ENCODE measurements around the gene FOXK2.
"Not testable (repeated sequence)": the region's sequence is repeated elsewhere in the genome, so short reads cannot be mapped to it uniquely, and the experiment has no call there.

Gene FOXK2

DNA sequence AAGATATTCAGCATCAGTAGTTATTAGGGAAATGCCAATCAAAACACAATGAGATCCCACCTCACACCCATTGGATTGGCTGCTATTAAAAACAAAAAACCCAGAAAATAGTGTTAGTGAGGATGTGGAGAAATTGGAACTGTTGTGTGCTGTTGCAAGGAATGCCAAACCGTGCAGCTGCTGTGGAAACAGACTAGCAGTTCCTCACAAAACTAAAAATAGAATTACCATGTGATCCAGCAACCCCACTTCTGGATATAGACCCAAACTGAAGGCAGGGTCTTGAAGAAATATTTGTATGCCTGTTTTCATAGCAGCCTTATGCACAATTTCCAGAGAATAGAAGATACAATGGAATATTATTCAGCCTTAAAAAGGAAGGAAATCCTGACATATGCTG lies 46.0 kb downstream of the FOXK2 start:
- no peak for TF ChIP-seq JUND (IDR thresholded peaks at IDR 0.05; ENCODE audit: low read depth)
- no peak for DNase-seq (ENCODE audit: low read depth in 1 of 2, low spot score in 1 of 2)
- in situ Hi-C loops (cut with HindIII; ENCODE audit: low pct_unique_long_range_greater_than_20kb, low sequenced_read_pairs) = no loop called here

DNA sequence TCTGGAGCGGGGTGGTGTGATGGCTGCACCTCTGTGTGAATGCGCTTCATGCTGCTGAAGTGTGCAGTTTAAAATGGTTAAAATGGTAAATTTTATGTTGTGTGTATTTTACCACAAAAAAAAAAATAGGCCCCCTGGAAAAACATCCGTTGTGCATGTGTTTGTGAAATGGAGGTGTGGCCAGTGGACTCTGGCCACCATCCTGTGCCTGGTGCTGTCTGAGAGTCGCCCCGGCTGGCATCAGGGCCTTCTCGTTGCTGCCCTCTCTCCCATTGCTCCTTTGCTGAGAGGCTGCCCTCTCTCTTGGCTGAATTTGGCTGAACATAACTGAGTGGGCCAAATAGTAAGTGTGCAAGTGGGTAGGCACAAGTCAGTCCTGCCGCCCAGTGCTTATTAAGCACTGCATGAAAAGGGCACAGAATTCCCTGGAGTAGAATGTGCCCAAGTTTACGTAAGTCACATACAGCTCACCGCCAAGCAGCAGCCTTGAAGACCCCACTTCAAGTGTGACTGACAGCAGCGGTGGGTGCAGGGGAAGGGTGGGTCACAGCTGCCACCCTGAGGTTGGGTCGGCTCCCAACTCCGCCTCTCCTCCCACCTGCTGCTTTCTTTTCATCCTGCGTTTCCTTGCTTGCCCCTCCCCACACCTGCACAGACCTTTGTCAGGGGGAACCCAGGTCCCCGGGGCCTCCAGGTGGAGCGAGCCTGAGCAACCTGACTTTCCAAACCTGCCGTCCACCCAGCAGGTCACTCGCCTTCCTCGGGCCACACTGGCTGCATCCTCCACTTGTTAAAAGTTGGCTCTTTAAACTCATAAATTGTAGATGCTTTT lies 46.8 kb downstream of the FOXK2 start:
- DNase-seq (ENCODE audit: low read depth in 1 of 2, low spot score in 1 of 2) = no peak
- TF ChIP-seq JUND (IDR thresholded peaks at IDR 0.05; ENCODE audit: low read depth) = no peak
- in situ Hi-C loops (cut with HindIII; ENCODE audit: low pct_unique_long_range_greater_than_20kb, low sequenced_read_pairs) = no loop called here

DNA sequence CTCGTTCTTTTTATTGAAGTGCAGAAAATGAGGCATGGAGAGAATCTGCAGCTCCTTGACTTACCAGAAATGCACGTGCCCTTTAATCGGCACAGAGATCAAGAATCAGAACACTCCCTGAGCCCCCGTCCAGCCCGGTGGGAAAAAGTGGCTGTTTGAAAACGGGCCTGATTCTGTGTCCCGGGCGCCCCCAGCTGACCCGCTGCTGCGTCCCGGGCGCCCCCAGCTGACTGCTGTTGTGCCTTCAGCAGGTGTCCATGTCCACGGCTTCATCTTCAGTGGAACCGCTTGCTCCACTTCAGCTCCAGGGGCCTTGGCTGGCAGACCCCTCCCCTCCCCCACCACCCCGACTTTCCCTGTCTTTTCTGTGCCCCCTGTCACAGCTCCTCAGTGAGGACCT lies 47.8 kb downstream of the FOXK2 start:
- in situ Hi-C loops (cut with HindIII; ENCODE audit: low pct_unique_long_range_greater_than_20kb, low sequenced_read_pairs) = no loop called here
- no peak for DNase-seq (ENCODE audit: low read depth in 1 of 2, low spot score in 1 of 2)
- TF ChIP-seq JUND (IDR thresholded peaks at IDR 0.05; ENCODE audit: low read depth) = no peak

DNA sequence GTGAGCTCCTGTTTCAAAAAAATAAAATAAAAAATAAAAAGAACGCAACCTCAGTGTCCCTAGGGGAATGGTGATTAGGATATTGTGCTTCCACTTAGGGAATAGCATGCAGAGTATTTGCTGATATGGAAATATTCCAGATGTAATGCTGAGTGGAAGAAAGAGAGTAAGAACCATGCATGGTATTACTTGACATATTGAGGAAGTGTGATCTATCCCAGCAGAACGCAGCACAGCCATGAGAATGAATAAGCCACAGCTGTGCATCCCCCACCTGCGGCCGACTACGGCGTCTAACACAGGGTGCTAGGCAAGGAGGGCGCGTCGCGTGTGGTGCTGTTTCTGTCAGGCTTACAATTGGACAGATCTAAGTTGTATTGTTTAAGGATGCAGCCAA lies 49.5 kb downstream of the FOXK2 start:
- TF ChIP-seq JUND (IDR thresholded peaks at IDR 0.05; ENCODE audit: low read depth) = no peak
- DNase-seq (ENCODE audit: low read depth in 1 of 2, low spot score in 1 of 2) = no peak
- in situ Hi-C loops (cut with HindIII; ENCODE audit: low pct_unique_long_range_greater_than_20kb, low sequenced_read_pairs) = no loop called here

DNA sequence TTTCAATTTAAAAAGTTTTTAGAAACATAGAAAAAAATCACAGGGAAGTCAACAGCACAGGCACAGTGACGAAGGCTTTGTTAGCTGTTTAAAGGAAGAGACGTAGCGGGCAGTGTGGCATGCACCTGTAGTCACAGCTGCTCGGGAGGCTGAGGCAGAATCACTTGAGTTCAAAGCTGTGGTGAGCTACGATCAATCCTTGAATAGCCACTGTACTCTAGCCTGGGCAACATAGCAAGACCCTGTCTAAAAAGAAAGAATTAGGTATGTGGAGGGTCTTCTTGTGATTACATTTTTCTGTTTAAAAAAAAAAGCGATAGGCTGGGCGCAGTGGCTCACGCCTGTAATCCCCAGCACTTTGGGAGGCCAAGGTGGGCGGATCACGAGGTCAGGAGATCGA lies 50.1 kb downstream of the FOXK2 start:
- DNase-seq (ENCODE audit: low read depth in 1 of 2, low spot score in 1 of 2) = no peak
- in situ Hi-C loops (cut with HindIII; ENCODE audit: low pct_unique_long_range_greater_than_20kb, low sequenced_read_pairs) = no loop called here
- TF ChIP-seq JUND (IDR thresholded peaks at IDR 0.05; ENCODE audit: low read depth) = no peak

DNA sequence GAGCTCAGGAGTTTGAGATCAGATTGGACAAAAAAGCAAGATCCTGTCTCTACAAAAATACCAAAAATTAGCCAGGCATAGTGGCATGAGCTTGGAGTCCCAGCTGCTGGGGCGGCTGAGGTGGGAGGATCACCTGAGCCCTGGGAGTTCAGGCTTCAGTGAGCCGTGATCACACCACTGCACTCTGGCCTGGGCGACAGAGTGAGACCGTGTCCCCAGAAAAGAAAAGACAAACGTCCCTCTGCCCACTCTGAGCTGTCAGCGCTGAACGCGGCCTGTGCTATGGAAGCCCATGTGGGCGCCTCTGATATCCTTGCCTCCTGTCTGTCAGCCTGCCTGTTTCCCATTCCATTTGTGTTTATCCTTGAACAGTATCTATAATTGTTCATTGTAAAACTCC lies 50.7 kb downstream of the FOXK2 start:
- in situ Hi-C loops (cut with HindIII; ENCODE audit: low pct_unique_long_range_greater_than_20kb, low sequenced_read_pairs) = no loop called here
- no peak for DNase-seq (ENCODE audit: low read depth in 1 of 2, low spot score in 1 of 2)
- TF ChIP-seq JUND (IDR thresholded peaks at IDR 0.05; ENCODE audit: low read depth) = no peak

DNA sequence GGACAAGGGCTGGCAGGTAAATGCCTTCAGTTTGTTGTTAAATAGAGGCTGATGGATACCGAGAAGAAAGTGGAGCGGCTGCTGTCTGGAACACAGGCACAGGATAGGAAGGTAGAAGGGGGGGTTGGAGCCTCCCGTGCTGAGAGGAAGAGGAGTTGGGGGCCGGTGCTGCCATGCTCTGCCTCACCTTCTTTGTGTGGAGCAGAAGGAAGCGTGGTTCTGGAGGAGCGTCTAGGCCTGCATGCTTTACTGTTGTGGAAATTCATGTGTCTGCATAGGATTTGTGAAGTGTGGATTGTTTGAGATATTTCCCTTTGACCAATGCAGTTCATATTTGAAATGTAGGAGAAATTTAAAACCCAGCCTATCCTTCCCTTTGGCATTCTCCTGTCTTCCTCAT lies 52.3 kb downstream of the FOXK2 start:
- DNase-seq (ENCODE audit: low read depth in 1 of 2, low spot score in 1 of 2) = no peak
- in situ Hi-C loops (cut with HindIII; ENCODE audit: low pct_unique_long_range_greater_than_20kb, low sequenced_read_pairs) = no loop called here
- TF ChIP-seq JUND (IDR thresholded peaks at IDR 0.05; ENCODE audit: low read depth) = no peak

DNA sequence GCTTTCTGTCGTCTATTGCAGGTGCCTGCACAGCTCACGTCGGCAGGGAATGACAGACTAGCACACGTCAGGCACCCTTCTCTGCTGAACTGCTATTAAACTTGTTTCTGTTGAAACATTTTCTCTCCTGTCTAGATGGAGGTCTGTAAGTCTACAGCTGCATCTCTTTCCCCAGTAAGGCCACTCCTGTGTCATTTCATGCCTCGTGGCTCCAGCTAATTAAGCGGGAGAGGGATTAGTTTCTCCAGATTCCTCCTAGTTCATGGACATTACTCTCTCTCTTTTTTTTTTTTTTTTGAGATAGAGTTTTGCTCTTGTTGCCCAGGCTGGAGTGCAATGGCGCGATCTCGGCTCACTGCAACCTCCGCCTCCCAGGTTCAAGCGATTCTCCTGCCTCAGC lies 54.5 kb downstream of the FOXK2 start:
- in situ Hi-C loops (cut with HindIII; ENCODE audit: low pct_unique_long_range_greater_than_20kb, low sequenced_read_pairs) = no loop called here
- no peak for TF ChIP-seq JUND (IDR thresholded peaks at IDR 0.05; ENCODE audit: low read depth)
- DNase-seq (ENCODE audit: low read depth in 1 of 2, low spot score in 1 of 2) = no peak

DNA sequence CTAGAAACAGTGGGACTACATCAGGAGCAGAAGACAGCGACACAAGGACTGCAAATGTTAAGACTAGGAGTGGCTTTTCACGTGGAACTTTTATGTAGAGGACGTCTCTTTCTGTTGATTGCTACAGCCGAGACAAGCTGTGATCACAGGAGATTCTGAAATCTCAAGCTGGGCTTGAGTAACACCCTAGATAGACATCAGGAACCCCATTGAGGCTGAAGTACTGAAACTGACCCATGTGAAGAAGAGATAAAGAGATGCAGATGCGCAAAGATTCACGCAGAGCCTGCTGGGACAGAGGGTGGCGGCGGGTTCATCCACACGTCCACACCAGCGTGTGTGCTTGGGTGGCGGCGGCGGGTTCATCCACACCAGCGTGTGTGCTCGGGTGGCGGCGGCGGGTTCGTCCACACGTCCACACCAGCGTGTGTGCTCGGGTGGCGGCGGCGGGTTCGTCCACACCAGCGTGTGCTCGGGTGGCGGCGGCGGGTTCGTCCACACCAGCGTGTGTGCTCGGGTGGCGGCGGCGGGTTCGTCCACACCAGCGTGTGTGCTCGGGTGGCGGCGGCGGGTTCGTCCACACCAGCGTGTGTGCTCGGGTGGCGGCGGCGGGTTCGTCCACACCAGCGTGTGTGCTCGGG lies 56.2 kb downstream of the FOXK2 start:
- in situ Hi-C loops (cut with HindIII; ENCODE audit: low pct_unique_long_range_greater_than_20kb, low sequenced_read_pairs) = not testable (repeated sequence)

DNA sequence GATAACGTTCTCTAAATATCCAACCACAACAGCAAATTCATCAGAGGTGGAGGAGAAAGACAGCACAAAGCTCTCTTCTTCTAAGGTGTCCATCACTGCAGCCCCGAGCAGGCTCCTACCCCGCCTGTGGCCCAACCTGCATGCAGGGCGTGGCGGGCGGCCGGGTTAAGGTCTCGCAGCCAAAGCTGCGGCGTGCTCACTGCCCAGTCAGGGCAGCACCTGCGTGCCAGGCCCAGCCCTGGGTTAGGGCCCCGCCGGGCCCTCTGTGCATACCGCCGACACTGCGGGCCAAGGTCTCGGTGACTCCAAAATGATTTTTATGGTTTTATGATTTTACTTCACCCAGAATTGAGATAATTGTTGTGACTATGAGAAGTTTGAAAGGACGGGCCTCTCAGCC lies 57.8 kb downstream of the FOXK2 start:
- in situ Hi-C loops (cut with HindIII; ENCODE audit: low pct_unique_long_range_greater_than_20kb, low sequenced_read_pairs) = no loop called here
- TF ChIP-seq JUND (IDR thresholded peaks at IDR 0.05; ENCODE audit: low read depth) = no peak
- no peak for DNase-seq (ENCODE audit: low read depth in 1 of 2, low spot score in 1 of 2)

More for the DNA sequence above, 56.2 kb downstream of the FOXK2 start:
- DNase-seq (ENCODE audit: low read depth in 1 of 2, low spot score in 1 of 2) = not testable (repeated sequence)

DNA sequence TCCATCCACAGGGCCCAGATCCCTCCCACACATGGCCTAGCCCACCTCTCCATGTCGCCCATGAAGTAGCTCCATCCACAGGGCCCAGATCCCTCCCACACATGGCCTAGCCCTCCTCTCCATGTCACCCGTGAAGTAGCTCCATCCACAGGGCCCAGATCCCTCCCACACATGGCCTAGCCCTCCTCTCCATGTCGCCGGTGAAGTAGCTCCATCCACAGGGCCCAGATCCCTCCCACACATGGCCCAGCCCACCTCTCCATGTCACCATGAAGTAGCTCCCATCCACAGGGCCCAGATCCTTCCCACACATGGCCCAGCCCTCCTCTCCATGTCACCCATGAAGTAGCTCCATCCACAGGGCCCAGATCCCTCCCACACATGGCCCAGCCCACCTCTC lies 60.4 kb downstream of the FOXK2 start:
- in situ Hi-C loops (cut with HindIII; ENCODE audit: low pct_unique_long_range_greater_than_20kb, low sequenced_read_pairs); DNase-seq (ENCODE audit: low read depth in 1 of 2, low spot score in 1 of 2): not testable (repeated sequence)

DNA sequence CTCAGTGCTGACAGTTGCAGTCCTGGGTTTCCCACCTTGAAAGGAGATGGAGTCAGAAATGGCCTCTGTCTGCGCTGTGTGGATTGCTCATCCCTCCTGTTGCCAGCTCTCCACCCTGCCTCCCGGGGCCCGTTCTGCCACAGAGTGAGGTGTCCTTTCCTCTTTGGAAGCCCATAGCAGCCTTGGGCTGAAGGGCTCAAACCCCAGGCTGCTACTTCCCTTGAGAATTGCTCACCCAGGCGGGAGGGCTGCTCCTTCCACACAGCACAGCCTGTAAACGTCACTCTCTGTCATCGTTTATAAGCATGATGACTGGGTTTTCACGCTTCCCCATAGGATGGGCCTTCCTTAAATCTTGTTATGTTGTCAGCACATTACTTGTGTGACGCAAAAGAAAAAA lies 62.7 kb downstream of the FOXK2 start:
- in situ Hi-C loops (cut with HindIII; ENCODE audit: low pct_unique_long_range_greater_than_20kb, low sequenced_read_pairs) = no loop called here
- no peak for DNase-seq (ENCODE audit: low read depth in 1 of 2, low spot score in 1 of 2)
- no peak for TF ChIP-seq JUND (IDR thresholded peaks at IDR 0.05; ENCODE audit: low read depth)

DNA sequence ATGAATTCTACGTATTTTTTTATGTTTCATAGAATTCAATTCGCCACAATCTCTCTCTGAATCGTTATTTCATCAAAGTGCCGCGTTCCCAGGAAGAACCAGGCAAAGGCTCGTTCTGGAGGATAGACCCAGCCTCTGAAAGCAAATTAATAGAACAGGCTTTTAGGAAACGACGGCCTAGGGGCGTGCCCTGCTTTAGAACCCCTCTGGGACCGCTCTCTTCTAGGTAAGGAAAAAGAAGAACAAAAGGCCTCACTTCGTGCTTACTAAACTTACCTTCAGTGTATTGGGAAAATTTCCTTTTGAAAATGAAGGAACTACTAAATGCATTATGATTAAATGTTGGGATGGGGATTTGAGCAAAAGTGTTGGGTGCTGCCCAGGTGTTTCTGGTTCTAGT lies 63.2 kb downstream of the FOXK2 start:
- in situ Hi-C loops (cut with HindIII; ENCODE audit: low pct_unique_long_range_greater_than_20kb, low sequenced_read_pairs) = no loop called here
- TF ChIP-seq JUND (IDR thresholded peaks at IDR 0.05; ENCODE audit: low read depth) = no peak
- no peak for DNase-seq (ENCODE audit: low read depth in 1 of 2, low spot score in 1 of 2)

All from T47D (cell line).